ENCODE measurements around the gene SERTAD3. TPM values are rescaled to one million over a fixed set of nuclear protein-coding genes. Genes with fewer than 3 reads are reported as not detected.

The SERTAD3 gene
- total and polyA plus RNA-seq, 2 of the 4 experiments (the other 2 are of a cell fraction): 20.5 to 23.3 TPM

- dilution Hi-C loops (cut with HindIII; ENCODE audit: low sequenced_read_pairs, unreplicated experiment): no loop called here
- no peak overlapping the region for H2BK5ac ChIP-seq (ENCODE audit: low read depth, low read length, poor library complexity, severe bottlenecking)
- no peak overlapping the region for H3K9ac ChIP-seq (ENCODE audit: low read depth, low read length)
- H3K4me3 ChIP-seq (ENCODE audit: insufficient read depth, low read depth, low read length): no peak overlapping the region
- DNase-seq: no peak
- no peaks in the 10 kb centered on the region for H3K79me1 ChIP-seq (ENCODE audit: low read depth in 1 of 2, low read length in 2 of 2)
- H3K4me2 ChIP-seq (ENCODE audit: low read depth, low read length): no peak overlapping the region
- ATAC-seq (ENCODE audit: low read depth): no peak
- peaks cover 3% of the 10 kb centered on the region; the same call in 1 of the 2 replicates for H3K9me1 ChIP-seq (ENCODE audit: insufficient read depth, low read length)
- H2AK9ac ChIP-seq (replicated peaks; ENCODE audit: low read depth, low read length, poor library complexity): peak overlapping the region; percentile 61
- H3K27me3 ChIP-seq (ENCODE audit: control insufficient read depth, insufficient read depth, low read length): no peaks in the 10 kb centered on the region
- no peak overlapping the region for H3K56ac ChIP-seq (ENCODE audit: extremely low read depth, insufficient read depth, low read length)
- H2AFZ ChIP-seq (replicated peaks; ENCODE audit: low read length, poor library complexity): no peak overlapping the region
- H3K23ac ChIP-seq (ENCODE audit: low read depth, low read length): no peak overlapping the region
- intact Hi-C loops (cut with micrococcal nuclease): no loop called here
- peaks cover 6% of the 10 kb centered on the region; the same call in 1 of the 2 replicates for H3K36me3 ChIP-seq (ENCODE audit: control insufficient read depth, insufficient read depth, low read length)
- WGBS, 2 experiments (ENCODE audit: extremely low coverage in 2 of 2, insufficient read length in 1 of 2): no CpG with 5 or more reads among the region's 4 CpGs
- no peak overlapping the region for H4K5ac ChIP-seq (ENCODE audit: low read depth, low read length)
- no peak overlapping the region for H4K91ac ChIP-seq (ENCODE audit: insufficient read depth, low read depth, low read length)
- H3K4me1 ChIP-seq (ENCODE audit: control insufficient read depth, insufficient read depth, low read length): no peaks in the 10 kb centered on the region; the same call in 1 of the 2 replicates
- TF ChIP-seq MAZ (IDR thresholded peaks at IDR 0.05; ENCODE audit: borderline replicate concordance, low read depth, low read length): no peak
- TF ChIP-seq POLR2A (IDR thresholded peaks at IDR 0.05; ENCODE audit: low read depth, low read length): no peak
- TF ChIP-seq RCOR1 (IDR thresholded peaks at IDR 0.05; ENCODE audit: insufficient replicate concordance, low read length): no peak
- TF ChIP-seq RAD21 (IDR thresholded peaks at IDR 0.05; ENCODE audit: low read length): no peak
- no peak for TF ChIP-seq SMC3 (IDR thresholded peaks at IDR 0.05; ENCODE audit: low read depth, low read length)
- TF ChIP-seq, protein P1, sequence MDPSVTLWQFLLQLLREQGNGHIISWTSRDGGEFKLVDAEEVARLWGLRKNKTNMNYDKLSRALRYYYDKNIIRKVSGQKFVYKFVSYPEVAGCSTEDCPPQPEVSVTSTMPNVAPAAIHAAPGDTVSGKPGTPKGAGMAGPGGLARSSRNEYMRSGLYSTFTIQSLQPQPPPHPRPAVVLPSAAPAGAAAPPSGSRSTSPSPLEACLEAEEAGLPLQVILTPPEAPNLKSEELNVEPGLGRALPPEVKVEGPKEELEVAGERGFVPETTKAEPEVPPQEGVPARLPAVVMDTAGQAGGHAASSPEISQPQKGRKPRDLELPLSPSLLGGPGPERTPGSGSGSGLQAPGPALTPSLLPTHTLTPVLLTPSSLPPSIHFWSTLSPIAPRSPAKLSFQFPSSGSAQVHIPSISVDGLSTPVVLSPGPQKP (IDR thresholded peaks at IDR 0.05; ENCODE audit: borderline replicate concordance, low read depth, low read length): no peak
- TF ChIP-seq CEBPB (IDR thresholded peaks at IDR 0.05; ENCODE audit: low read depth, low read length): no peak
- no peak for TF ChIP-seq CHD1 (IDR thresholded peaks at IDR 0.05; ENCODE audit: low read depth, low read length)
- no peak for TF ChIP-seq CTCF (conservative IDR thresholded peaks at IDR 0.05; ENCODE audit: low read depth, low read length)
- TF ChIP-seq BHLHE40 (IDR thresholded peaks at IDR 0.05; ENCODE audit: low read depth, low read length): no peak
- TF ChIP-seq MXI1 (IDR thresholded peaks at IDR 0.05; ENCODE audit: borderline replicate concordance, low read depth, low read length): no peak
- no peak for TF ChIP-seq NFE2L2 (IDR thresholded peaks at IDR 0.05; ENCODE audit: low read depth, low read length)
- in situ Hi-C loops (cut with MboI; ENCODE audit: low sequenced_read_pairs): no loop called here
- no peaks in the 10 kb centered on the region for H3K9me3 ChIP-seq (ENCODE audit: control insufficient read depth, insufficient read depth, low read length)
- no peak overlapping the region for H3K14ac ChIP-seq (replicated peaks; ENCODE audit: low read depth, low read length)
- no peak overlapping the region for H3K18ac ChIP-seq (ENCODE audit: low read depth, low read length)
- H2BK120ac ChIP-seq (ENCODE audit: low read depth, low read length): no peak overlapping the region
- no peak overlapping the region for H2BK20ac ChIP-seq (ENCODE audit: low read depth, low read length)
- no TSS peak for BruUV-seq (replicated peaks)
- H2BK15ac ChIP-seq (ENCODE audit: low read depth, low read length): no peak overlapping the region
- H4K8ac ChIP-seq (ENCODE audit: low read depth in 2 of 2, low read length in 2 of 2): no peak overlapping the region
- POLR2A ChIA-PET (ENCODE audit: unreplicated experiment): no interaction called here
- CTCF ChIA-PET: no interaction called here
- no peak overlapping the region for H3K27ac ChIP-seq (ENCODE audit: insufficient read depth, low read length)
- no peak overlapping the region for H3K4ac ChIP-seq (ENCODE audit: low read depth, low read length)
- H4K20me1 ChIP-seq (ENCODE audit: insufficient read depth, low read length): no peaks in the 10 kb centered on the region
- H2AK5ac ChIP-seq (ENCODE audit: low read depth, low read length): no peak overlapping the region
Observed at GRCh38 chr19:40450664-40451063, 6.5 kb upstream of the SERTAD3 start.

Data from IMR-90 (cell line).